Cardiac muscle cell (in vitro differentiated cells and primary cell): ENCODE data around the gene PEX16. TPM values are rescaled to one million over a fixed set of nuclear protein-coding genes. Genes with fewer than 3 reads are reported as not detected.

ENCODE experiments used
- DNase-seq, 2 donors: peaks; one replicate each; pipeline versions ENCODE4 v3.0.0 to v3.0.0-alpha.2; 2010 to 2017; ENCODE audit warnings: low read depth in 1 of 2, low spot score in 1 of 2
- H3K27ac ChIP-seq: fragments of 200-600 bp; sonication (generic); 2 replicates; pipeline ENCODE4 v1.5.1; 2016
- H3K27me3 ChIP-seq: fragments of 200-600 bp; sonication (generic); 2 replicates; pipeline ENCODE4 v1.6.0; 2016; ENCODE audit warnings: control low read depth
- H3K36me3 ChIP-seq: fragments of 200-600 bp; sonication (generic); 2 replicates; pipeline ENCODE4 v1.5.1; 2016; ENCODE audit warnings: control low read depth
- H3K4me1 ChIP-seq: fragments of 200-600 bp; sonication (generic); 2 replicates; pipeline ENCODE4 v1.8.1; 2017; ENCODE audit warnings: low read depth, mild to moderate bottlenecking, mixed run types
- H3K4me3 ChIP-seq: fragments of 200-600 bp; sonication (generic); 2 replicates; pipeline ENCODE4 v1.5.1; 2016; ENCODE audit warnings: mild to moderate bottlenecking
- H3K9me3 ChIP-seq: fragments of 200-600 bp; sonication (generic); 2 replicates; pipeline ENCODE4 v1.5.1; 2017; ENCODE audit warnings: low read depth, mild to moderate bottlenecking, control low read depth
- polyA plus RNA-seq: library from polyadenylated mRNA; unstranded; fragments of >200 nt; fragmentation: Nextera tagmentation; extraction: Ambion mirVana; gene quantifications from 2 replicates; pipeline ENCODE4 v1.2.1, GENCODE V29; 2016
- total RNA-seq: library from RNA; depleted of rRNA; stranded (reverse); fragments of >200 nt; gene quantifications from 2 replicates; pipeline ENCODE4 v1.2.3, GENCODE V29; 2016
- TF ChIP-seq, protein P1 (sequence below): IDR thresholded peaks from 2 replicates; pipeline ENCODE4 v1.5.1; 2012; ENCODE audit warnings: low read depth, mild to moderate bottlenecking, low read length

Gene PEX16
- total and polyA plus RNA-seq, 2 experiments from 2014 or later = 38.9 to 43.0 TPM

- Histone ChIP-seq H3K4me1 (no peaks in the 10 kb centered on the region), H3K27ac (no peak overlapping the region), H3K4me3 (no peak overlapping the region), H3K36me3 (no peaks in the 10 kb centered on the region), H3K27me3 (peaks cover 42% of the 10 kb centered on the region), H3K9me3 (no peaks in the 10 kb centered on the region)
- DNase-seq = no peak
- TF ChIP-seq, protein P1, sequence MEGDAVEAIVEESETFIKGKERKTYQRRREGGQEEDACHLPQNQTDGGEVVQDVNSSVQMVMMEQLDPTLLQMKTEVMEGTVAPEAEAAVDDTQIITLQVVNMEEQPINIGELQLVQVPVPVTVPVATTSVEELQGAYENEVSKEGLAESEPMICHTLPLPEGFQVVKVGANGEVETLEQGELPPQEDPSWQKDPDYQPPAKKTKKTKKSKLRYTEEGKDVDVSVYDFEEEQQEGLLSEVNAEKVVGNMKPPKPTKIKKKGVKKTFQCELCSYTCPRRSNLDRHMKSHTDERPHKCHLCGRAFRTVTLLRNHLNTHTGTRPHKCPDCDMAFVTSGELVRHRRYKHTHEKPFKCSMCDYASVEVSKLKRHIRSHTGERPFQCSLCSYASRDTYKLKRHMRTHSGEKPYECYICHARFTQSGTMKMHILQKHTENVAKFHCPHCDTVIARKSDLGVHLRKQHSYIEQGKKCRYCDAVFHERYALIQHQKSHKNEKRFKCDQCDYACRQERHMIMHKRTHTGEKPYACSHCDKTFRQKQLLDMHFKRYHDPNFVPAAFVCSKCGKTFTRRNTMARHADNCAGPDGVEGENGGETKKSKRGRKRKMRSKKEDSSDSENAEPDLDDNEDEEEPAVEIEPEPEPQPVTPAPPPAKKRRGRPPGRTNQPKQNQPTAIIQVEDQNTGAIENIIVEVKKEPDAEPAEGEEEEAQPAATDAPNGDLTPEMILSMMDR = no peak
These were observed 2.3 kb upstream of the PEX16 start for GRCh38 chr11:45919806-45920530.

DNA sequence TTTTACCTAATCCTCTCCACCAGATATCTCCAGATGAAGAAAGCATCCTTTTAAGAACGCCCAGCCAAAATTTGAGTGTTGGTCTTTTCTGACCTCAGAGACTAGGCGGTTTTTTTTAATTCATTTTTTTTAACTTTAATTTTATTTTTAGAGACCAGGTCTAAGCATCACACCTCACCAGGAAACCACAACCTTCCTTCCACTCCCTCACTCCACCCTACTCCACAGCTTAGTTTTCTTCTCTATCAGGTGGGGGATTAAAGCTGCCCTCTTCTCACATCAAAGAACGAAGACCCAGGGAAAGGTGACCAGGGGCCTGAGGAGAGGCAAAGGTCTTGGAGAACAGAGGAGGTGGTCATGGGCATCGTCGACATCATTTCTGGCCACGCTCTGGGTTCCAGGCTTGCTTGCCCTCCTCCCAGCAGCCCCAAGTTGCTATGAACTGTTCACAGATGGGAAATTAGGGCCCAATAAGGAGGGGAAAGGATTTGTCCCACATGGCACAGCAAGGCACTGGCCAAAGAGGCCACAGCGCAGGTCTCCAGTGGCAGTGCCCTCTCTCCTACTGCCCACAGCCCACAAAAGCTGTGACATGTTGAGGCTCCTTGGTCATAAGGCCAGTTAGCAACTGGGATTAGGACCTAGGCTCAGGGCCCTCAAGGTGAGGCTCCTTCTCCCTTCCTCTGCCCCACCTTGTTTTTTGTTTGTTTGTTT, 1.4 kb upstream of the PEX16 start:
- Histone ChIP-seq H3K9me3 (no peaks in the 10 kb centered on the region), H3K27ac (no peak overlapping the region), H3K36me3 (peaks cover 6% of the 10 kb centered on the region), H3K4me3 (peak overlapping the region; percentile 90), H3K27me3 (peaks cover 34% of the 10 kb centered on the region), H3K4me1 (no peaks in the 10 kb centered on the region)
- TF ChIP-seq, protein P1 = no peak
- no peak for DNase-seq

DNA sequence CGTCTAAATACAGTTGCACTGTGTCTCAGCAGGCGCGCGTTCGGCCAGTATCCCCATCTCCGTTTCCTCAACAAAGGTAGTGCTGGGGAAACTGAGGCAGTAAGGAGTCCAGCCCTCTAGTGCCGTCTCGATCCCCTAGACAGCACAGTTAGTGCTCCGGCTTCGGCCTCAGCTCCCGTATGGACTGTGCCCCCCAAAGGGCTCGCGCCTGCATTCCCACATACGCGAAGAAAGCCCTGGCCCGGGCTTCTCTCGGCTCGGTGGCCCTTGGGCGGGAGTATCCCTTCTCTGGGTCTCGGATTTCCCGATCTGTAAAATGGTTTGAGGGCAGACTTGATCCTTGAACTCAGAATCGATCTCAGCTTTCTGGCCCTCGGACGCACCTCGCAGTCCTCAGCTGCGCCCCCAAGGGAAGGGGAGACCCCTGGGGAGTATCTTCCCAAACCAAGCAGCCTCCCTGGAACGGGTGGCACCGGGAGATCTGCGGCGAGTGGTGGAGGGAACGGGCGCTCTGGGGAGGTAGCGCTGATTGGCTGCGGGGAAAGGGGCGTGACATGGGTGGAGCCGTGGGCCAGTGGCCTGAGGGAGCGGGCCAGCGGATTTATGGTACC, 759 bp upstream of the PEX16 start:
- peak; percentile 80 to 84 for DNase-seq
- Histone ChIP-seq H3K4me1 (no peaks in the 10 kb centered on the region), H3K27ac (peak overlapping the region; percentile 24), H3K27me3 (peaks cover 30% of the 10 kb centered on the region), H3K4me3 (peak overlapping the region; percentile 90), H3K36me3 (peaks cover 11% of the 10 kb centered on the region), H3K9me3 (no peaks in the 10 kb centered on the region)
- TF ChIP-seq, protein P1 = no peak

DNA sequence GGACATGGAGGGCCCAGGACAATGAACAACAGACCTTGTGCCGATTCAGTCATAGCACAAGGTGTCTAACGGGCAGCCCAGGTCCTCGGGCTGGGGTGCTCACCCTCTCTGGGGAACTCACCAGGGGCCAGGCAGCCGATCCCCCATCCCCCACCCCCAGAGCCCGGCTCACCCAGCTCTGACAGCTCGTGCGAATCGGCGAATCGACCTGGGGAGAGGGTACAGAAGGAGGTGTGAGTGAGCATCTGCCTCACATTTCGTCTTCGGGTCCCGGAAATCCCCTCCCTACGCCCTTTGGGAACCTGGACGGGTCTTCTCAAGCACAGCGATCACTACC, 423 bp downstream of the PEX16 start:
- Histone ChIP-seq H3K4me1 (no peaks in the 10 kb centered on the region), H3K9me3 (no peaks in the 10 kb centered on the region), H3K4me3 (peak overlapping the region; percentile 90), H3K36me3 (peaks cover 14% of the 10 kb centered on the region), H3K27ac (peak overlapping the region; percentile 79), H3K27me3 (peaks cover 18% of the 10 kb centered on the region)
- DNase-seq = no peak
- TF ChIP-seq, protein P1 = no peak

DNA sequence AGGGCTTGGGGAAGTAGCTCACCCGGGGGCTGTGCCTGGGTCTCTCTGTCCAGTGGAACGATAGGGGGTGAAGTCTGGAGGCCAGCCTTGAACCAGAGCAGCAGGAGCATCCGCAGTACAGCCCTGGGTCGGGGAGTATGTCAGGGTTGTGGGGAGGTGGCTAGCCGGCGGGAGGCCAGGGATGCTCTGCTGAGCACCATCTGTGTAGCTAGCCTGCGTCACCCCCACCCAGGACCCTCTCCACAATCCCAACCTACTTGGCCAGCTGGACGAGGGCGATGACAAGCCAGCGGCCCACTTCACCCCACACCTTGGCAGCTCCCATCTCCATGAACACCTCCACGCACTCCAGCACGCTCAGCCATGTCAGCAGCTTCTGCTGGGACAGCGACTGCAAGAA, 2.2 kb downstream of the PEX16 start:
- no peaks in the 10 kb centered on the region for H3K9me3 ChIP-seq
- no peaks in the 10 kb centered on the region for H3K27me3 ChIP-seq
- H3K27ac ChIP-seq = no peak overlapping the region
- DNase-seq = no peak
- TF ChIP-seq, protein P1 = no peak
- no peak overlapping the region for H3K4me3 ChIP-seq
- H3K36me3 ChIP-seq = peaks cover 16% of the 10 kb centered on the region
- H3K4me1 ChIP-seq = no peaks in the 10 kb centered on the region
